Measurements from ENCODE around the gene LZTR1.
A peak's percentile ranks its signal among the peaks of the same experiment; 100 is the strongest.
"Not testable (repeated sequence)": the region's sequence is repeated elsewhere in the genome, so short reads cannot be mapped to it uniquely, and the experiment has no call there.

Gene LZTR1

DNA sequence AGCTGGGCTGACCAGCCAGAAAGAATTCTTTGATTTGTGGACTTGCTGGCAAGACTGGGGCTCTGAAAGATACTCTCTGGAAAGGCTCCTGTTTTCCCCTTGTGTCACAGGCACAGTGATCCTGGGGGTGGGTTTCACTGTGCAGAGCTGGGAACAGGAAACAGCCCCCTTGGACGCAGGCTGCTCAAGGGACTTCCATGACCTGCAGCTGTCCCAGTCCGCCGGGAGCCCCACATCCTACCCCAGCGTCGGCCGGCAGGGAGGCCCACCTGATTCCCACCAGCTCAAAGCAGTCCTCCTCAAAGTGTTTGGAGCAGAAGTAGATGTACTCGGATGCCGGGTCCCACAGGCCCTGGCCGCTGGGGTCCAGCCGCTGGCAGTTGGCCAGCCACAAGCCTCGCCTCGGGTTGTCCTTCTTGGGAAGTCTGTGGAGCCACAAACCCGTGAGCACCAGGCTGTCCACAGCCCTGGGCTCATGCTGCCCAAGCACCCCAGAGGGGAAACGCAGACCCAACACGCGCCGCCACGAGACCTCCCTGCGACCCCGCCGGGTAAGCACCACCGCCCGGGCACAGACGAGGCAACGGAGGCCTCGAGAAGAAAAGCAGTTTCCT, 19.0 kb downstream of the LZTR1 start:
- Mint-ChIP-seq H3K27me3 (no peaks in the 10 kb centered on the region), H3K27ac (peak overlapping the region; percentile 99)

DNA sequence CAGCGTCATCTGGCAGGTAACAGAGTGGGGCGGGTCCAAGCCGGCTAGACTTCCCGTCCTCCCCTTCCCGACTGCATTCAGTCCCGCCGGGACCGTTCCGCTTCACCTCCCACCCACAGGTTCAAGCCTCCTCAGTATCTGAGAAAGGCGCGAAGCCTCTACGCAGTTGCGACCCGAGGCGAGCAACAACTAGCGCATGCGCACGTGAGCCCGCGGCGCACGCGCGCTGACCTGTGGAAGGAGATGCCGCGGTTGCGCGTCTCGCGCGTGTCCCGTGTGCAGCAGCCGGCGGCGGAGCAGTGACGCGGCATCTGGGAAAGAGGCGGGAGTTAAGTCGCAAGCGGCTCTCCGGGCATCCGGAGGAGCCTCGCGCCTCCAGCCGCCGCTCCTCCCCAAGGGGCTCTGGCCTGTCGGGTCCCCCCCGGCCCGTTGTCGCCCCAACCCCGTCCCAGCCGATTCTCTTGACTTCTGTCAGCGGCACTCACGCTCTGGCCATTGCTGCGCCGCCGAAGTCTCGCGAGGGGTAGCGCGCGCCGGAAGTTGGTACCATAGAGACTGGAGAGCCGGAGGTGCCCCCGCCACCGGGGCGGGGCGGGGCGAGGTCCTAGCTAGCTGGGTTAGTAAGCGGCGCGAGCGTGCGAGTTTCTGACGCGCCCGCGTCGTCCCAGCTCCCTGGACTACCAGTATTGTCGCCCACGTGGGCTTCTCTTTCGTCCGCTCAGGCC, 19.7 kb downstream of the LZTR1 start, which contains the start of gene THAP7:
TSS of gene THAP7 (minus strand) at position 518 of the 725 bp plus-strand sequence. CDS start at position 311, 207 bp downstream.
- peaks cover 4% of the 10 kb centered on the region for H3K36me3 Mint-ChIP-seq (ENCODE audit: low read depth)

More for the DNA sequence above, 19.0 kb downstream of the LZTR1 start:
- no peaks in the 10 kb centered on the region for H3K9me3 Mint-ChIP-seq
- H3K4me1 Mint-ChIP-seq (ENCODE audit: low read depth), result peaks cover 34% of the 10 kb centered on the region
- H3K36me3 Mint-ChIP-seq (ENCODE audit: low read depth), result peaks cover 4% of the 10 kb centered on the region
- H3K4me3 Mint-ChIP-seq, result peak overlapping the region; percentile 96

DNA sequence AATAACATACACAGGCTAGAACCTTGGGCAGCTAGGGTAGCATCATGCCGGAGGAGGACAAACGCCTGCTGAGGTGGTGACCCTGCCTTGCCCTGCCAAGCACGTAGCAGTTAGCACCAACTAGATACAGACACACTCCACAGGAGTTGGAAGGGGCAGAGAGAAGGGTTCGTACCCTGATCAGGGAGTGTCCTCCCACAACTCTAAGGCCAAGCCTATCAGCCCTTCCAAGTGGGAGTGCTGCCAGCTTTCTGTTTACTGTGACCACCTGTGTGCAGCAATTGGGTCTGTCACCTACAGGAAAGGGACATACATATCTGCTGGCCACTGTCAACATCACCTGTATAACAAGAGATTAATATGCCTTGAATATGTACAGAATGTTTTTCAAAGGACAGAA, 21.7 kb downstream of the LZTR1 start:
- Mint-ChIP-seq H3K27ac (peak overlapping the region; percentile 21), H3K9me3 (no peaks in the 10 kb centered on the region), H3K27me3 (no peaks in the 10 kb centered on the region), H3K4me1 (ENCODE audit: low read depth) (peaks cover 34% of the 10 kb centered on the region), H3K36me3 (ENCODE audit: low read depth) (peaks cover 4% of the 10 kb centered on the region), H3K4me3 (peak overlapping the region; percentile 96)

More for the DNA sequence above, 19.7 kb downstream of the LZTR1 start, which contains the start of gene THAP7:
- Mint-ChIP-seq H3K27ac (peak within 1 kb of the TSS; percentile 99), H3K9me3 (no peaks in the 10 kb centered on the region), H3K27me3 (no peaks in the 10 kb centered on the region), H3K4me3 (peak within 1 kb of the TSS; percentile 96), H3K4me1 (ENCODE audit: low read depth) (peaks cover 34% of the 10 kb centered on the region)

DNA sequence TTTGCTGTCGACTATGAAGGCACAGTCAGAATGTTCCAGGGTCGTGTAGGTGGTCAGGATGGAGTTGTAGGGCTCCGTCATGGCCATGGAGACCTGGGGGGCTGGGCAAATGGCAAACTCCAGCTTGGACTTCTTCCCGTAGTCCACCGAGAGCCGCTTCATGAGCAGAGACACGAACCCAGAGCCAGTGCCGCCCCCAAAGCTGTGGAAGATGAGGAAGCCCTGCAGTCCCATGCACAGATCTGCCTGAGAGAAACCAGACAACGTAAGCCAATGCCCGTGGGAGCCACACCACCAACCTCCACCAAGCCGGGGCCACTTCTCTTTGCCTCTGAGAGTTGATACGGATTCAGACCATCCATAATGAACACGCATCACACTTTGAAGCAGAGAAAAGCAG, 27.1 kb downstream of the LZTR1 start:
- not testable (repeated sequence) for H3K27ac Mint-ChIP-seq; H3K9me3 Mint-ChIP-seq; H3K27me3 Mint-ChIP-seq; H3K4me3 Mint-ChIP-seq; H3K36me3 Mint-ChIP-seq (ENCODE audit: low read depth); H3K4me1 Mint-ChIP-seq (ENCODE audit: low read depth)

DNA sequence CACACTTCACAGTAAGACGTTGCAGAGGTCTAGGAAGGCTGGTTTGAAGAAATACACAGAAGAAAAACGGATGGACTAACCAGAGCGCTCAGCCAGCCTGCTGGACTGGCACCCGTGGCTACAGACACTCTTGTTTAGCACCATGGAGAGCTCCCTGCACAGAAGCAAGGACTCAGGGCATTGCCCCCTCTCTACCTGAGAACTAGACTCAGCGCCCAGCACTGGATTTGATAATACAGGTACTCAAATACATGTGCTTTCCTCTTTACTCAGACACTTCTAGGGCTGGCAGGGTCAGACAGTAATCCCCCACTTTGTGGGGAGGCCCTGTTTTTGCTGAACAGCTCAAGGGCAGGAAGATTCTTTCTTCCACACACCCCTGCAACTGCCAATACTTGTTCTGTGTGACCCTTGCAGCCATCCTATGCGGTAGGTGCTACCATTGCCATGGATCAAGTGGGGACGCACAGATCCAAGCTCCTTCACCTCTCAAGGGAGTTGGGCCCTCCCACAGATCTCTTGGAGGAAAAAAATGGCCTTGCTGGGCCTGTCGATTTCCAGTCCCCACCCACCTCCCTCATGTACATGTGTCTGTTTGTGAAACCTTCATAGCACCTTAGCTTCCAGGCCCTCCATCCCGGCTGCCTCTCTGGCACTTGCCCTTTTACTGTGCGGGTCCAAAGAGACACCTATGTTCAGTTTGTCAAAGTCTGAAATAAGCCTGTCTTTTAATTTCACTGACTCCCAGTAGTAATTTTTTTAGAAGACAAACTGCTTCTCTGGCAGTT, 27.7 kb downstream of the LZTR1 start:
- Mint-ChIP-seq H3K27me3 (no peaks in the 10 kb centered on the region), H3K4me3 (no peak overlapping the region), H3K4me1 (ENCODE audit: low read depth) (peaks cover 16% of the 10 kb centered on the region), H3K9me3 (no peaks in the 10 kb centered on the region), H3K36me3 (ENCODE audit: low read depth) (no peaks in the 10 kb centered on the region), H3K27ac (no peak overlapping the region)

DNA sequence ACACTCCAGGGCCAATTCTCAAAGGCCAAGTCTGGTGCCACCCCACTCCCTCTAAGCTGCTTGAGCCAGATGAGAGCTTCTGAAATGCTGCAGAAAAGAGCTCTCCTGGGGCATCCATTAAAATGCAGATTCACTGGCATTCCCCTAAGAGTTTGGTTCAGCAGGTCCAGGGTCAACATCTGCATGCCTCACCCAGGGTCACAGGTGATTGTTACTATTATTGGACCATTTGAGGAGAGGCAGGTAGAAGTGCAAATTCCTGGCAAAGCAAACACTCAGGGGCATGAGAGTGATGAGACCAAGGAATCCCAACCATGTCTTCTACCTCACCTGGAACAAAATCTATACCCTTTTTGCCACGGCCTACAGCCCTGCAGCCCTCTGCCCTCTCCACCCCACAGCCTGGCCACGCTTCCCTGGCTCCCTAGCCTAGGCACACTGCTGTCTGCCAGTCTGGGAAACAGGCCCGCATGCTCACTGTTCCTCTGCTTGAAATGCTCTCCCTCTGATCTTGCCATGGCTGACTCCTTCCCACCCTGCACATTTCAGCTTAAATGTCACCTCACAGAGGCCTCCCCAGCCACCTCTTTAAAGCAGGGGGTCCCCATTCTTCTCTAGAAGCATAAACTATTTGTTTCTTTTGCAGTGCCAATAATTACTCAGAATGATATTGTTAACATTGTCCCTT, 28.5 kb downstream of the LZTR1 start:
- no peak overlapping the region for H3K4me3 Mint-ChIP-seq
- H3K9me3 Mint-ChIP-seq, result no peaks in the 10 kb centered on the region
- H3K27ac Mint-ChIP-seq, result no peak overlapping the region
- no peaks in the 10 kb centered on the region for H3K36me3 Mint-ChIP-seq (ENCODE audit: low read depth)
- H3K27me3 Mint-ChIP-seq, result no peaks in the 10 kb centered on the region
- peaks cover 22% of the 10 kb centered on the region for H3K4me1 Mint-ChIP-seq (ENCODE audit: low read depth)

DNA sequence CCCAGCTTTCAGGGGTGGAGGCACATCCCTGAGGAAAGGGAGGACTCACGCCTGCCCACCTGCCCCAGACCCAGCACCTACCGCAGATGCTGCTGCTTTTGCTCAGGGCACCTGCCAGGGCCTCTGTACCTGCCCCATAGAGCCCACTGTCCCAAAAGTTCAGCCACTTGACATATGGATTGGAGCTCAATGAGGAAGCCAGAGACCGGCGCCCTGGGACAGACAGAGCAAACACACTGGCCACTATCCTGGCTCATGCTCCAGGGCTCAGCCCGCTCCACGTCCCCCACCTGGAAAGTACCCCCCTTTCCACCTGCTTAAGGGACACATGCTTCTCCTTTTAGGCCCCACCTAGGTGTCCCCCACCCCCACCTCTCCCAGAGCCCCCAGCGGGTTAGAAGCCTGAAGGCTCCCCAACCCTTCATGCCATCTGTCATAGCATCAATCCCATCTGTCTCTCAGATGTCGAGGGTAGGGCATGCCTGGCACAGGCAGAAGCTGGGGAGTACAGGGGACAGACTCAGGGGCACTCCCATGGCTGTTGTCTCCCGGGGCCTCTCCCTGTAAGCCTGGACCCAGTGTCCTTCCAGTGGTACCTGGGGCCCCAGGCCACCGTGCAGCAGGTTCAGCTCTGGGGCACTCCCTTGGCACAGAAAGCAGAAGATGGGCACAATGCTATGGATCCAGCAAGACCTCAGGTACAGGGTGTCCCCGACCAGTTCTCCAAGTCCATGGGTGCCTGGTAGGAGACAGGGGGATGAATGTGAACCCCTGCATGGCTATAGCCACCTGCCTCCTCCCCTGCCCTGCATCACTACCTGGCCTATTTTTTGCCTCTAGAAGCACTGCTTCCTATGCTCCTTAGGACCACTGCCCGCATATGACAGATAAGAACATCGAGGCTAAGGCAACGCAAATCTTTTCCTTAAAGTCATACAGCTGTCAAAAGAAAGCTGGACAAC, 30.6 kb downstream of the LZTR1 start:
- Mint-ChIP-seq H3K4me3 (peak overlapping the region; percentile 83), H3K9me3 (no peaks in the 10 kb centered on the region), H3K4me1 (ENCODE audit: low read depth) (peaks cover 22% of the 10 kb centered on the region), H3K27me3 (no peaks in the 10 kb centered on the region), H3K27ac (no peak overlapping the region), H3K36me3 (ENCODE audit: low read depth) (no peaks in the 10 kb centered on the region)

DNA sequence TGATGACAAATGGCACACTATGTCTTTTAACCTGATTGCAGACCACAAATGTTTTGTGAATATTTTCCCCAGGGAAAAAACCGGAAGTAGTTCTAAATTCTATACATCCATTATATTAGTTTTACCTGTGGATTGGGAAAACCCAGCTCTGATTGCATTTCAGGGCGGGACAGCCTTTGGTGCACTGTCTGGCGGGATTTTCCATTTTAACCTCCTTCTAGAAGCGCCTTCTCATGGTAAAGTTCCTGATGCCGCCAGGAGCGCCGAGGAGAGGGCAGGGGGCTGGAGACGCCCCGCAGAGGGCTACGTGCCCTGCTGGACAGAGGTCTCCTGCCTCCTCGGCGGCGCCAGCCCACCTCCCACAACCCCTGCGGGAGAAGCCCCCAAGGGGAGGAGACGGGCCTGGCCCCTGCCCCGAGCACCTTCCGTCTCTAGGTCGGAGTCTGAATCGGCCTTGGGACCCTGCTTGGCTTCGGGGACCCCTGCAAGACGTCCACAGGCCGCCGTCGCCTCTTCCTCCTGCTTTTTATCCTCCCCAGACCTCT, 31.6 kb downstream of the LZTR1 start:
- Mint-ChIP-seq H3K36me3 (ENCODE audit: low read depth) (no peaks in the 10 kb centered on the region), H3K4me3 (peak overlapping the region; percentile 83), H3K27ac (peak overlapping the region; percentile 80), H3K4me1 (ENCODE audit: low read depth) (peaks cover 22% of the 10 kb centered on the region), H3K9me3 (no peaks in the 10 kb centered on the region), H3K27me3 (no peaks in the 10 kb centered on the region)

DNA sequence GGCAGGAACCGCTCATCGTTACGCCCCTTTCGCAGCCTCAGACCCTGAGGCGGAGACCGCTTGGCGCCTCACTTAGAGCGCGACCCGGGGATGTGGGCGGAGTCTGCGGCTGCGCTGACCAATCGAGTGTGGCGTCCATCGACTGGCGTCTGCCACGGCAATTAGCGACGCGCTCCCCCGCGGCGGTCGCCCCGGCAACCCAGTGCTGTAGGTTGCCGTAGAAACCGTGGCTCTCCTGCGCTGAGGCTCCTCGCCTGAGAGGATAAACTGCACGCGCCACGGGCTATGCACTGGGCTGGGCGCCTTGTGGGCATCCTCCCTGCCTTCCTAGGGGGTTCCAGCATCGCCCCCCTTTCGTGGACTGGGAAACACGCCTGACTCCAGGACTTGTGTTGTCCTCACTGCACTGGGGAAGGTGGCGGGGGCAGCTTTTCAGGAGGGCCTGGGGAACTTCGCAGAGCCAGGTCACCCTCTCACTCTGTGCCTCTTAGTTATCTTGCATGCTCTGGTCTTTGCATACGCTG, 32.2 kb downstream of the LZTR1 start:
- peak overlapping the region; percentile 80 for H3K27ac Mint-ChIP-seq
- H3K27me3 Mint-ChIP-seq, result no peaks in the 10 kb centered on the region
- no peaks in the 10 kb centered on the region for H3K9me3 Mint-ChIP-seq
- peak overlapping the region; percentile 83 for H3K4me3 Mint-ChIP-seq
- peaks cover 22% of the 10 kb centered on the region for H3K4me1 Mint-ChIP-seq (ENCODE audit: low read depth)
- H3K36me3 Mint-ChIP-seq (ENCODE audit: low read depth), result no peaks in the 10 kb centered on the region

DNA sequence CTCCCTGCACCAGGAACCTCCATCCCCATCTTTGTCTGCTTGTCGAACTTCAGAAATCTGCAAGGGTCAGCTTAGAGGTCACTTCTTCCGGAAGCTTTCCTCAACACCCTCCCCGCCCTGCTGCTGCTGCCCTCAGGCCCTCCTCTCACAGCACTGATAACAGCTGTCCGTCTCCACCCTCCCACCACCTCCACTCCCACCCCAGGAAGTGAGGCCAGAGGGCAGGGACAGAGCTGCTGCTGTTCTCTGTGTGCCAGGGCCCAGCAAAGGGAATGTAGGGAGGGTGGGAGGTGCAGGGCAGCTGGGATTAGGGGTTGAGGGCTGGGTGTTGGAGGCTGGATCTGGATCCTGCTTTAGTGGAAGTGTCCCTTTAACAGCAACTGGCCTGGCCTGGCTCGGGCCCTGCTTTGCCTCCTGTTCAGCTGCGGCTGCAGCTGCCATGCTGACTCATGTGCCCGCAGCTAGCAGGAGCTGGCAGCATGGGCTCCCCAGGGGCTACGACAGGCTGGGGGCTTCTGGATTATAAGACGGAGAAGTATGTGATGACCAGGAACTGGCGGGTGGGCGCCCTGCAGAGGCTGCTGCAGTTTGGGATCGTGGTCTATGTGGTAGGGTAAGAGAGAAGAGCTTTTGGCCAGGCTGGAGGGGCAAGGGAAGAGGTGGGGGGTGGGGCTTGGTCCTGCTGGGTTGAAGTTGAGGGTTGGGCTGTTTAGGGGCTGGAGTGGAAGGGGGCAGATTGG, 32.8 kb downstream of the LZTR1 start, which contains the start of gene P2RX6:
TSS of gene P2RX6 (plus strand) at position 440 of the 740 bp plus-strand sequence. CDS start at position 450, 10 bp downstream.
- H3K4me1 Mint-ChIP-seq (ENCODE audit: low read depth), result peaks cover 22% of the 10 kb centered on the region
- H3K36me3 Mint-ChIP-seq (ENCODE audit: low read depth), result no peaks in the 10 kb centered on the region
- peak within 1 kb of the TSS; percentile 83 for H3K4me3 Mint-ChIP-seq
- peak within 1 kb of the TSS; percentile 80 for H3K27ac Mint-ChIP-seq
- no peaks in the 10 kb centered on the region for H3K9me3 Mint-ChIP-seq
- H3K27me3 Mint-ChIP-seq, result no peaks in the 10 kb centered on the region

DNA sequence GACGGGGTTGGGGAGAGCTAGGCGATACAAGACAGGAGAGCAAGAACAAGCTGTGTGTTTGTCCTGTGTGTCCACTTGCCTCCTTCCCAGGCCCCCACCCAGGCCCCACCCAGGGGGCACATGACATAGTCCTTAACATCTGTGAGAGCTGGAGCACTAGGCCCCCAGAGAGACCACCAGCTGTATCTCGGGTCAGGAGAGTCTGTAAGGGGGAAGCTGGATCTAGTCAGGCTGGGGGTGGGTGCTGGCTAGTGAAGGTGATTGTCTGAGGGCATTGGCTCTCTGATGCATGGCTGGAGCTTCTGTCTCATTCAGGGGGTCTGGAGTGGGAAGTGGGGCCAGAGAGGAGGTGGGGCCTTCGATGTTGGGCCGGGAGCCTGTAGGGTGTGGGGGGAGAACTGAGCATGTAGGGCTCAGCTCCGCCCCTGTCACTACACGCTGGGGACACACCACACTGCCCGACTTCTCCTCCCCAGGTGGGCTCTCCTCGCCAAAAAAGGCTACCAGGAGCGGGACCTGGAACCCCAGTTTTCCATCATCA, 33.4 kb downstream of the LZTR1 start:
- Mint-ChIP-seq H3K9me3 (no peaks in the 10 kb centered on the region), H3K27ac (peak overlapping the region; percentile 57), H3K36me3 (ENCODE audit: low read depth) (no peaks in the 10 kb centered on the region), H3K27me3 (no peaks in the 10 kb centered on the region), H3K4me3 (no peak overlapping the region), H3K4me1 (ENCODE audit: low read depth) (peaks cover 22% of the 10 kb centered on the region)

DNA sequence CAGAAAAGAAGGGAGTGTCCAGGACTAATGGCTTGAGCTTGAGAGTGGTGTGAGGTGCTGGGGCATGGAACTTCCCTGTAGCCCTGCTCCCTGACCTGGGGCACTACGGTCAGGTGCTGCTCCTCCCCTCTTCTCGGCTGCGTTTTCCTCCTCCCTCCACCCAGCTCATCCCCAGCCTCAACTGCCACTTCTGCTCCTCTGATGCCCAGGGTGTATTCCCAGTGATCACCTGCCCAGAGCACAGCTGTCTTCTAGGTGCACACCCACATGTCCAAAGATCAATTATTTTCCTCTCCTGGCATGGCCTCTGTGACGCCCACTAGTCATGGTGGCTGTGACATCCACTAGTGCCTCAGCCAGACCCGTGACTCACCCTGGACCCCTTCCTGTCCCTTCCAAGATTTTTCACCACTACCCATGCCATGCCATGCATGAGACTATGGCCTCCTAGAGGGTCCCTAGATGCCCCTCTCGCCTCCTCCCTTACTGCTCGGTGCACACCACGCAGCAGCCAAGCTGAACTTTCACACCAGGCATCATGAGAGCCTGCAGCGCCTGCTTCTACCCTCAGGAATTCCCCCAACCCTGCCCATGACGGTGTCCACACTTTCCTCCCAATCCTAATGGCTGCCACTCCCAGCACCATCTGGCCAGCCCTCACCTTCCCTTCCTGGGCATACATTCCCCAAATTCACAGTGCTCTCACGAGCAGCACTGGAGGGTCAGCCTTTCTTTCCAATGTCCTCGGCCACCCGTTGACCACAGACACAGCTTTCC, 34.7 kb downstream of the LZTR1 start:
- H3K27me3 Mint-ChIP-seq, result no peaks in the 10 kb centered on the region
- H3K4me1 Mint-ChIP-seq (ENCODE audit: low read depth), result peaks cover 22% of the 10 kb centered on the region
- H3K9me3 Mint-ChIP-seq, result no peaks in the 10 kb centered on the region
- H3K27ac Mint-ChIP-seq, result no peak overlapping the region
- no peak overlapping the region for H3K4me3 Mint-ChIP-seq
- H3K36me3 Mint-ChIP-seq (ENCODE audit: low read depth), result no peaks in the 10 kb centered on the region

All from stimulated activated naive CD8-positive, alpha-beta T cell treated with anti-CD3 and anti-CD28 coated beads, Interleukin-15, Interleukin-2, amounts not matched to agents 100 ng/mL and 50 ng/mL, for 24 hours (primary cell).